GM21367 (cell line): ENCODE measurements around the gene CDK11A.
"Not testable (repeated sequence)": the region's sequence is repeated elsewhere in the genome, so short reads cannot be mapped to it uniquely, and the experiment has no call there.

Experiments used
- ATAC-seq: cut with Tn5 transposase; IDR thresholded peaks from one replicate; pipeline ENCODE4 v1.9.1; 2021; ENCODE audit not compliant: unreplicated experiment

The CDK11A gene

DNA sequence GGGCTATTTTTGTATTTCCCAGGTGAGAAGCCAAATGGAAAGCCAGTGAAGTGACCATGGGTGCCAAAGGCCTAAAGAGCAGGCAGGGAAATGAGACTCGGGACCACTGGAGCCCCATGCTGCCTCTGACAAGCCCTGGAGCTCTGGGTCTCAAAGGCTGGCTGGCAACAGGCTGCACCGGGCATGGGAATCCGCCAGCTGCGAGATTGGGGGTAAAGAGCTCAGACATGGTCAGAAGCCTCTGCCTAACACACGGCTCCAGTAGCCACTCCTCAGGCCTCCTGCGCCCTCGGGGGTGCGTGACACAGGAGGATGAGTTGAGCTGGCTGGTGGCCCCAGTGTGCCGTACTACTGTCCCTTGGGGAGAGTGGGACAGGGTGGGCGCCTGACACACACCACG lies 59.8 kb downstream of the CDK11A start:
- ATAC-seq: not testable (repeated sequence)

DNA sequence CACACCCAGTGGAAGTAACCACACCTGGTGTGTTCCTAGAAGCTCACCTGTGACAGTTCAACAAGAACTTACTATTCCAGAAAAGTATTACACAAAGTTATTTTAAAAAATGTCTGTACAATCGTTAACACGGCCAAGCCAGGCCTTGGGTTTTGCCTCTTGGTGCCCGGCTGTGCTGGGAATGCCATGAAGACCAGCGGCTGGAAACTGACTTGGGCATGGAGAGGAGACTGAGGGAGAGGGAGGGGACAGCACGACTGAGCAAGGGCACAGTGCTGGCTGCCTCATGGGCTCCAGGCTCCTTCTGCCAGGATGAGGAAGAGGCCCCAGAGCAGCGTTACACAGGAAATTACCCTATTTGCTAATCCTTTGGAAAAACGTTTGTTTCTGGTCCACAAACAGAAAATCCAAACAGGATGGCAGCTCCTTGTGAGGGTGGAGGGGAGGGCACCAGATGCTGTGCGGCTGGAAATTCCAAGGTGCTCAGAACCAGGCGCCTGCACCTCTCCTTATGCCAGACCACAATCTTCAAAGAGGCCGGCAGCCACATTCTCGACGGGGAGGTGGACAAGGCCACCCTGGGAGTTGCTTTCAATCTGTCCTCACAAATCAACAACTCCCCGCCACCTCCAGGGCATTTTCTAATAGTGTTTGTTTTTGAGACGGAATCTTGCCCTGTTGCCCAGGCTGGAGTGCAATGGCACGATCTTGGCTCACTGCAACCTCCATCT lies 61.2 kb downstream of the CDK11A start:
- ATAC-seq: not testable (repeated sequence)

DNA sequence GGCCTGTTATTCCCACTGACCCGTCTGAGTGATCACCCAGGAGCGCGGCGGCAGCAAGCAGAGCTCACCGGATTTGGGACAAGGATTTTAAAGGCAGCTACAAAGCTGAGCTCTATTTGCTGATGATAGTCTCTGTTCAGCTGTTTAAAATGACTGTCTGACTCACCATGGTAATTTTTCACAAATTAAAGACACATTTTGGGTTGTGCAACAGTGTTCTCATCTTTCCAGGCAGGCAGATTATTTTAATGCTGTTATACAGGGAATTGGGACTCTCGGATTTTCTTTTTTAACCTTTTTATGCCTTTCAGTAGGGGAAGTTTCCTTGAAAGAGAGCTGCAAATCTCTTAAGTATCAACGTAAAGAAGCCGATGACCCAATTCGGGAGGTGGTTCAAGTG lies 61.8 kb downstream of the CDK11A start:
- not testable (repeated sequence) for ATAC-seq

DNA sequence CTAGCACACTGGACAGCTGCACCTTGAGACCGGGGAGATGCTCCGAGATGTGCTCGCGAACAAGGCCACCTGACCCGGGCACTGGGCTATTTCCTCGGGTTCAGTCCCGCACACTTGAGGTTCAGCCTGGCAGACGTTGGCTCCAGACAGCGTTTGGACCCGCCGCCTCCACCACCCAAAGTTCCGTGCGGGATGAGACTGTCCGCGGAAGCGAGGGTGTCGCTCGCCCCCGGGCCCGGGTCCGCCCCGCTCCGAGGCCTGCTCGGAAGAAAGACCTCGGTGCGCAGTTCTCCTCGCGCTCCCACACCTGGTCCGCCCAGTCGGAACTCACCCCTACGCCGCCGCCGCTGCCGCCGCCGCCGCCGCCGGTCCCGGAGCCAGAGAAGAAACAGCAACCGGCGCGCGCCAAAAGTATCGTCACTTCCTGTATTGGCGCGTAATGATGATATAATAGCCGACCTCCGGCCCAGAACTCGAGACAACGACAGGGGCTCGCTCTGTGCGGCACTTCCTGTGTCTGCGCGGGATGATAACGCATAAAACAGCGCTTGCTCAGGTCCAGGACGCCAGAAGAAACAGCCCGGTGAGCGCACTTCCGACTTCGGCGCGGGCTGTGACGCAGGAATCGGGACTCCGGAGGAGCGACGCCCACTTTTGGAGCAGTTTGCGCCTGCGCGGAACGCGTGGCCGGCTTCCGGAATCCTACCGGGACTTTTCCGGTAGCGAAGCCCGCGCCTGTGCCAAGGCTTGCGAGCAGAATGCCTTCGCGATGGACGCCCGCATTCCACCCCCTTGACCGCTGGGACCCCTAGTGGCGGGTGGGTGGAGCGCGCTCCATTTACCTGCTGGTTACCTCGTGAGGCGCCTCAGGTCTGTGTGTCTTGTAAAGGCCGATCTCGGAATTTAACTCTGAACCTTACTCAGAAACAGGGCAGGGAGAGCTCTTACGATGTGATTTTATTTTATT lies 65.3 kb downstream of the CDK11A start, which contains the start of gene CDK11B:
Gene CDK11B (minus strand): TSS at position 422 of the 967 bp plus-strand sequence. CDS start 1,519 bp downstream, outside the sequence.
- peak; percentile 61 for ATAC-seq
